Panc1 (cell line): ENCODE data around the gene TTC9B. TPM values are rescaled to one million over a fixed set of nuclear protein-coding genes. Genes with fewer than 3 reads are reported as not detected.

Experiments used
- ATAC-seq: fragments of 200-7000 bp; cut with Tn5 transposase; 2 replicates; pipeline ENCODE4 v1.9.1; 2020; ENCODE audit warnings: mild to moderate bottlenecking, moderate library complexity
- BruUV-seq: library from RNA; stranded (reverse); fragments of 400-500 nt; replicated peaks from 2 replicates; lab custom pipeline; 2021; lab: Mats Ljungman, UMichigan
- CTCF ChIA-PET: fragments of 300-600 bp; sonication (Branson Sonifier 250); formaldehyde crosslinking; loops from one replicate; lab custom pipeline; 2022; ENCODE audit warnings: antibody characterized with exemption; lab: Charles Lee
- POLR2A ChIA-PET: fragments of 300-600 bp; sonication (Branson Sonifier 250); formaldehyde crosslinking; loops from one replicate; lab custom pipeline; 2022; ENCODE audit warnings: antibody characterized with exemption; lab: Charles Lee
- DNase-seq: peaks from one replicate; pipeline ENCODE4 v3.0.0-alpha.2; 2010; ENCODE audit warnings: low read depth, low spot score
- H3K27ac ChIP-seq: 2 replicates; pipeline ENCODE4 v1.5.1; 2011; ENCODE audit warnings: mild to moderate bottlenecking, low read length, inconsistent platforms
- H3K27me3 ChIP-seq: fragments of 200-500 bp; sonication (Bioruptor generic); 2 replicates; pipeline ENCODE4 v1.6.0; 2014; ENCODE audit warnings: low read length, inconsistent platforms; ENCODE audit not compliant: control insufficient read depth, insufficient read depth
- H3K36me3 ChIP-seq: fragments of 200-500 bp; sonication (Bioruptor generic); 2 replicates; pipeline ENCODE4 v1.5.1; 2014; ENCODE audit warnings: inconsistent platforms, mild to moderate bottlenecking, low read length, moderate library complexity; ENCODE audit not compliant: control insufficient read depth, insufficient read depth
- H3K4me1 ChIP-seq: 2 replicates; pipeline ENCODE4 v1.5.1; 2011; ENCODE audit warnings: inconsistent platforms, mild to moderate bottlenecking, low read length, moderate library complexity; ENCODE audit not compliant: control insufficient read depth, insufficient read depth
- H3K4me3 ChIP-seq, 2 experiments: 2 replicates each; pipeline ENCODE4 v1.5.1; 2011 to 2012; ENCODE audit warnings: low read depth in 2 of 2, low read length in 2 of 2, mild to moderate bottlenecking in 2 of 2, inconsistent platforms in 1 of 2, moderate library complexity in 1 of 2
- H3K9me3 ChIP-seq: fragments of 200-500 bp; sonication (Bioruptor generic); 2 replicates; pipeline ENCODE4 v1.5.1; 2014; ENCODE audit warnings: low read depth, mild to moderate bottlenecking, inconsistent platforms, low read length, moderate library complexity; ENCODE audit not compliant: control insufficient read depth, insufficient read depth
- CTCF ChIP-seq: fragments of 450-650 bp; IDR thresholded peaks from 2 replicates; pipeline ENCODE4 v1.5.1; 2017; ENCODE audit warnings: mild to moderate bottlenecking
- POLR2AphosphoS5 ChIP-seq: IDR thresholded peaks from 2 replicates; pipeline ENCODE4 v1.6.1; 2012; ENCODE audit warnings: mild to moderate bottlenecking, low read depth, low read length, moderate library complexity
- REST ChIP-seq, 2 experiments: IDR thresholded peaks; 2 replicates each; pipeline ENCODE4 v1.6.1; 2011 to 2012; ENCODE audit warnings: low read depth in 2 of 2, control low read depth in 1 of 2, low read length in 1 of 2, mild to moderate bottlenecking in 1 of 2, moderate library complexity in 1 of 2; ENCODE audit not compliant: insufficient read depth in 1 of 2
- SIN3A ChIP-seq: IDR thresholded peaks from 2 replicates; pipeline ENCODE4 v1.6.1; 2012; ENCODE audit warnings: low read depth, mild to moderate bottlenecking, low read length, moderate library complexity, borderline replicate concordance; ENCODE audit not compliant: insufficient read depth
- TCF7L2 ChIP-seq: IDR thresholded peaks from 2 replicates; pipeline ENCODE4 v1.6.1; 2011; ENCODE audit warnings: mild to moderate bottlenecking, low read depth, low read length, inconsistent platforms
- in situ Hi-C: cut with HindIII; loops from 2 replicates; pipeline ENCODE4 v1.10.0; 2016; ENCODE audit warnings: low sequenced_read_pairs, low pct_unique_long_range_greater_than_20kb
- intact Hi-C: fragments of 100-400 bp; cut with micrococcal nuclease; formaldehyde crosslinking; loops from one replicate; pipeline ENCODE4 v1.10.0; 2022; ENCODE audit not compliant: unreplicated experiment
- total RNA-seq: library from RNA; stranded (reverse); gene quantifications from one replicate; pipeline ENCODE4 v1.2.1, GENCODE V29; 2021; ENCODE audit not compliant: unreplicated experiment

The TTC9B gene
- total RNA-seq, 1 experiment from 2014 or later, result 2.3 TPM

- intact Hi-C loops (loop anchor here (1.0 to 5.0 kb wide), 4 partner anchors 67 to 225 kb away; partner anchors contain the start of gene ZNF546), in situ Hi-C loops (no loop called here)
- BruUV-seq, result no TSS peak
- TF ChIP-seq POLR2AphosphoS5 (no peak), REST (IDR thresholded peaks at IDR 0.05; ENCODE audit: insufficient read depth in 1 of 2, low read depth in 2 of 2, low read length in 1 of 2) (no peak), CTCF (no peak), TCF7L2 (no peak), SIN3A (no peak)
- POLR2A ChIA-PET, result interaction anchor here (0.6 to 1.3 kb wide), 2 partner anchors 10 to 252 kb away, joined by 3 read pairs; no protein-coding TSS in a partner anchor
- no peak overlapping the region for H3K27ac ChIP-seq
- peaks cover 28% of the 10 kb centered on the region for H3K27me3 ChIP-seq
- peaks cover 40% of the 10 kb centered on the region for H3K4me1 ChIP-seq
- H3K4me3 ChIP-seq, result no peak overlapping the region
- ATAC-seq, result peak; percentile 23
- peaks cover 9% of the 10 kb centered on the region; the same call in 1 of the 2 replicates for H3K9me3 ChIP-seq
- CTCF ChIA-PET, result interaction anchor here (0.5 to 8.8 kb wide), 5 partner anchors 21 to 83 kb away, joined by 3 to 153 read pairs (median 7); no protein-coding TSS in a partner anchor
- no peaks in the 10 kb centered on the region for H3K36me3 ChIP-seq
- DNase-seq, result peak; percentile 100
Measured at GRCh38 chr19:40221858-40222619, 3.9 kb upstream of the TTC9B start.

- in situ Hi-C loops, result no loop called here
- H3K36me3 ChIP-seq, result no peaks in the 10 kb centered on the region
- ChIA-PET POLR2A (interaction anchor here (0.6 to 1.5 kb wide), 5 partner anchors 18 to 547 kb away, joined by 3 to 6 read pairs (median 5); partner anchors contain the start of gene MAP3K10), CTCF (interaction anchor here (0.6 to 8.8 kb wide), 19 partner anchors 11 to 739 kb away, joined by 3 to 153 read pairs (median 4); no protein-coding TSS in a partner anchor)
- DNase-seq, result no peak
- H3K27me3 ChIP-seq, result peaks cover 26% of the 10 kb centered on the region
- H3K27ac ChIP-seq, result no peak overlapping the region; the same call in 1 of the 2 replicates
- intact Hi-C loops, result loop anchor here (5.0 kb wide), 1 partner anchor 223 kb away; the partner anchor contains the start of gene ZNF546
- no peak overlapping the region for H3K4me3 ChIP-seq
- no TSS peak for BruUV-seq
- no peak for TF ChIP-seq POLR2AphosphoS5
- TF ChIP-seq CTCF, result no peak
- TF ChIP-seq SIN3A, result no peak
- TF ChIP-seq TCF7L2, result no peak
- no peak for TF ChIP-seq REST (IDR thresholded peaks at IDR 0.05; ENCODE audit: insufficient read depth in 1 of 2, low read depth in 2 of 2, low read length in 1 of 2)
- H3K9me3 ChIP-seq, result peaks cover 9% of the 10 kb centered on the region; the same call in 1 of the 2 replicates
- H3K4me1 ChIP-seq, result peaks cover 30% of the 10 kb centered on the region
- no peak for ATAC-seq
Measured at GRCh38 chr19:40220674-40221073, 2.5 kb upstream of the TTC9B start.
